Ishikawa (cell line): ENCODE measurements around the gene WDR86.

ENCODE experiments used
- CEBPB ChIP-seq: IDR thresholded peaks from 2 replicates; pipeline ENCODE4 v1.6.1; 2012
- CREB1 ChIP-seq: IDR thresholded peaks from 2 replicates; pipeline ENCODE4 v1.6.1; 2012; ENCODE audit warnings: low read depth
- EGR1 ChIP-seq: IDR thresholded peaks from 2 replicates; pipeline ENCODE4 v1.6.1; 2012
- EP300 ChIP-seq: IDR thresholded peaks from 2 replicates; pipeline ENCODE4 v1.6.1; 2012; ENCODE audit warnings: borderline replicate concordance
- FOXM1 ChIP-seq: IDR thresholded peaks from 2 replicates; pipeline ENCODE4 v1.6.1; 2012; ENCODE audit warnings: low read depth, borderline replicate concordance
- NFIC ChIP-seq: IDR thresholded peaks from 2 replicates; pipeline ENCODE4 v1.6.1; 2012
- RAD21 ChIP-seq: IDR thresholded peaks from 2 replicates; pipeline ENCODE4 v1.6.1; 2012; ENCODE audit warnings: low read depth
- REST ChIP-seq: IDR thresholded peaks from 2 replicates; pipeline ENCODE4 v1.6.1; 2012; ENCODE audit warnings: low read depth, mild to moderate bottlenecking
- TAF1 ChIP-seq: IDR thresholded peaks from 2 replicates; pipeline ENCODE4 v1.6.1; 2012; ENCODE audit warnings: low read depth, mild to moderate bottlenecking
- TCF12 ChIP-seq: IDR thresholded peaks from 2 replicates; pipeline ENCODE4 v1.6.1; 2012; ENCODE audit warnings: low read depth
- TEAD4 ChIP-seq: IDR thresholded peaks from 2 replicates; pipeline ENCODE4 v1.6.1; 2012
- YY1 ChIP-seq: IDR thresholded peaks from 2 replicates; pipeline ENCODE4 v1.6.1; 2012; ENCODE audit warnings: low read depth
- ZBTB7A ChIP-seq: IDR thresholded peaks from 2 replicates; pipeline ENCODE4 v1.6.1; 2012; ENCODE audit warnings: low read depth
- TF ChIP-seq, protein P1 (sequence below): IDR thresholded peaks from 2 replicates; pipeline ENCODE4 v1.6.1; 2012
- TF ChIP-seq, protein P2 (sequence below): IDR thresholded peaks from 2 replicates; pipeline ENCODE4 v1.6.1; 2012

WDR86 gene

GRCh38 chr7:151442776-151443496 lies 33.1 kb upstream of the WDR86 start:
- TF ChIP-seq NFIC (no peak), EP300 (no peak), TEAD4 (no peak), CEBPB (no peak)

DNA sequence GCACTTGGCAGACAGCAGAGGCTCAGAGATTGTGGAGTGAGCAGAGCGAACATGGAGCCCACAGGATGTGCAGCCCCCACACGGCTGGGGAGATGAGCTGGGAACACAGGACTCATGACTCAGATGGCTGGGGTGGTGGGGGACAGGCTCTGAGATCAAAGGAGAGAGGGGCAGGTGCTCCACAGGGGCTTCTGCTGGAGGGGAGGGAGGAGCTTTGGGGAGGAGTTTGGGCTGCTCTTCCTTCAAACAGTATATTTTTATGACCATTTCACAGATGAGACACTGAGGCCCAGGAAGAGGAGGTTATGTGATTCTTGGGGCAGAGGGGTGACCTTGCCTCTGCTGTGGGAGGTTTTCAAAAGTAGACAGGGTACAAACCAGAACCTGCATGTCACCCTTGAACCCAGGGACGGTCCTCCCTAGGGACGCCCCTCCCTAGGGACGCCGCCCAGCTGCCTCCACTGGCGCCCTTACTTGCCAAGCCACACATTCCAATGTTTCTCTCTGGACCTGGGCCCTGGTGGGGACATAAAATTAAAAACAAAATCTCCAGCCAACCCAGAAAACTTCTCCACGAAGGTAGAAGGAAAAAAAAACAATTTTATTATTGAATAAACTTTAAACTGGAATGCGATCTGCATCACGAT lies 31.1 kb upstream of the WDR86 start:
- TF ChIP-seq FOXM1 (no peak), CEBPB (no peak), EP300 (no peak), TEAD4 (no peak), CREB1 (no peak), RAD21 (no peak), NFIC (no peak), ZBTB7A (no peak), REST (no peak)
- TF ChIP-seq, protein P1, sequence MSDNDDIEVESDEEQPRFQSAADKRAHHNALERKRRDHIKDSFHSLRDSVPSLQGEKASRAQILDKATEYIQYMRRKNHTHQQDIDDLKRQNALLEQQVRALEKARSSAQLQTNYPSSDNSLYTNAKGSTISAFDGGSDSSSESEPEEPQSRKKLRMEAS = no peak

DNA sequence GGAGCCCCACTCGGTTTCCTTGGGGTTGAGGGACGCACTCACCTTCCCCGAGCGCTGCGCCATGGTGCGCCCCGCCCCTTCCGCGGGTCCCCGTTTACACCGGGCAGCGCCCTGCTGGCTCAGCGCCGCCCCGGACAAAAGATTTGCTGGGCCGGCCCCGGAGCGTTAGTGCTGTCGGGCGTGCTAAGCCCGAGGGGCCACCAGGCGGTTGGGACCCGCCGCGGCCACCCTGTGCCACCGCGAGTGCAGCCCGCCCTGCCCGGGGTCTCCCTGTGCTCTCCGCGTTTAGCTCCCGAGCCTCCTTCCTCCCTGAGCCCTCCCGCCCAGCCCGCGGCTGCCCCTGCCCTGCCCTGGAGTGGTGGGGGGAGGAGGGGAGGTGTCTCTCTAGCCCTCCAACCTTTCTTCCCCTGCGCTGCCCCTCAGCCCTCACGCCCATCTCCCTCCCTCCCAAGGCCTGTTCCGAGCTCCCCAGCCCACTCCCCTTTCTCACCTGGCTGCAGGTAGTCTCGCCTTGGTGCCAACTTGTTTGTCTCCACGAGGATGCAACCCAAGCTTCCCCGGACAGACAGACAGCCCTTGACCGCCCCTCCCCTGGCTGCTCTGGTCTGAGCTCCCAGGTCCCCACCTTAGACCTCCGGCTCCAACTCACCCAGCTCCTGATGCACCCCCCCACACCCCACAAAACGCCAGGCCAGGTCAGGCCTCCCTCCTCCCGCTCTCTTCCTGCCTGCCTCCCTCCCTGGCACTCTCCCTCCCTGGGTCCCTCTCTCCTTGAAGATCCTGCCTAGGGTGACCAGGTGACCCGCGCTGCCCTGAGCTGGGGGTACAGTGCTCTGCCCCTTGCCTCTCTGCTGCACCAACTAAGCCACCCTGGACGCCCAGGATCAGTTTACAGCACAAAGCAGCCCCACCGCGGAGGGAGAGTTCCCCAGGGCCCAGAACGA lies 30.3 kb upstream of the WDR86 start, which contains the start of gene CRYGN:
CRYGN (minus strand) TSS at position 287 of the 944 bp plus-strand sequence; CDS start at position 63, 224 bp downstream.
- TF ChIP-seq CREB1 = no peak
- TF ChIP-seq FOXM1 = no peak
- no peak for TF ChIP-seq REST
- TF ChIP-seq CEBPB = no peak
- TF ChIP-seq TEAD4 = no peak

DNA sequence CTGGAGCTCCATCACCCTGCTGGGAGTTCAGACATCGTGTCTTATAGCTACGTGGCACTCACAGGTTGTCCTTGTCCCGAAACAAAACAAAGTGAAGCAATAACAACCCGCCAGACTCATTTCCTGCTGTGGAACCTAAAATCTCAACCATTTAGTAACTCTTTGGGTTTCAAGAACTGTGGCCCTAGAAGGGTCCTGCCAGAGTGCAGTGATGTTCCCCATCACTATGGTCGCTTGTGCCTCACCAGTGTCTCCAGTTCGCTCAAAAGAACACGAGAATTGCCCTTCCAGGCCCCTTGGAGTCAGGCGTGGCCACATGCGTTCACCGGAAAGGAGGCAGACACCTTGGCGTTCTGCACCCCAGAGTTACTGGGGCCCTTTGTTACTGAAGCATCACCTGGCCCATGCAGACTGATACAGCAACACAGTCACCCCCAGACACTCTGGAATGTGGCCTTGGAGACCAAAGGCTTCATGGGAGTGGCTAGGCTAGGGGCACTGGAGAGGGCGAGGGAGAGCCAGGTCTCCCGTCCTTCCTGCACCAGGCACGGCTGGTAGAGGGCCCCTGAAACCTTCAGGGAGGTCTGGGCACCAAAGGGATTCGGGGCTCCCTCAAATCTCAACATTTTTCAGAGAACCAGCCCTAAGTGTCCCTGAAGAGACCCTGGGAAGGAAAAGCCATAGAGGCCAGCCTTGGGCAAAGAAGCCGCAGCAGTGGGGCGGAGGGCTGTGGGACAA lies 29.2 kb upstream of the WDR86 start:
- TF ChIP-seq NFIC = no peak
- no peak for TF ChIP-seq RAD21
- TF ChIP-seq, protein P1 = no peak
- TF ChIP-seq, protein P2, sequence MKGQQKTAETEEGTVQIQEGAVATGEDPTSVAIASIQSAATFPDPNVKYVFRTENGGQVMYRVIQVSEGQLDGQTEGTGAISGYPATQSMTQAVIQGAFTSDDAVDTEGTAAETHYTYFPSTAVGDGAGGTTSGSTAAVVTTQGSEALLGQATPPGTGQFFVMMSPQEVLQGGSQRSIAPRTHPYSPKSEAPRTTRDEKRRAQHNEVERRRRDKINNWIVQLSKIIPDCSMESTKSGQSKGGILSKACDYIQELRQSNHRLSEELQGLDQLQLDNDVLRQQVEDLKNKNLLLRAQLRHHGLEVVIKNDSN = no peak
- no peak for TF ChIP-seq FOXM1
- no peak for TF ChIP-seq CEBPB

DNA sequence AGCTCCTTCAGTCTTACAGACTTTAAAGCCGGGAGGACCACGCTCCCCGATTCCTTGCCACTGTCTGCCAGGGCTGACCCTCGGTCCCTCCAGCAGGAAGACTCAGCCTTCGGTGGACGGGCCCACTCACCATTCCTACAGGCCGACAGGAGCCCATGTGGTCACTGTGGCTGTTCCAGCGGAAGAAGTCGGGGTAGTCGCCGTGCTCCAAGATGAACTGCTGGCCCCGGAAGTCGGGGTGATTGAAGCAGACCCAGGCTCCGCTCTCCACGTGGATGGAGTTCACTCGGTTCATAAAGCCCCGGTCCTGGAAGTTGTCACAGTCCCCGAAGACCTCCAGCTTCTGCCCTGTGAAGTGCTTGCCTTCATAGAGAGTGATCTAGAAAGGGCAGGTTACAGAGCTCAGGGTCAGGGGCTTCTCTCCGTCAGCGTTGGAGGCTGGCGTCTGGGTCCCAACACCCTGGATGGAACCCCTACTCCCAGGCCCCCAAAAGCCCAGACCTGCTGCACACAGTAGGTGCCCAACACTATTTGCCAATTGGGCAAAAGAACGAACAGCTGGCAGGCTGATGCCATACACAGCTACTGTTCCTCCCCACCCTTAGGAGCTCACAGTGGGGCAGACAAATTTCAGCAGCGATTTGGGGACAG lies 28.2 kb upstream of the WDR86 start:
- TF ChIP-seq TEAD4 (no peak), TCF12 (no peak), YY1 (no peak), CEBPB (no peak), EP300 (no peak), CREB1 (no peak), RAD21 (no peak), ZBTB7A (no peak), NFIC (no peak), REST (no peak), TAF1 (no peak), FOXM1 (no peak), EGR1 (no peak)
- TF ChIP-seq, protein P2 = no peak
- TF ChIP-seq, protein P1 = no peak
